HG03457 (cell line): ENCODE data around the gene MBTPS1.

Experiments
- ATAC-seq: cut with Tn5 transposase; IDR thresholded peaks from one replicate; pipeline ENCODE4 v1.9.1; 2021; ENCODE audit warnings: moderate number of reproducible peaks; ENCODE audit not compliant: unreplicated experiment

MBTPS1 gene

GRCh38 chr16:84104231-84104630 lies 12.5 kb downstream of the MBTPS1 start:
- no peak for ATAC-seq

GRCh38 chr16:84103678-84104077 lies 13.1 kb downstream of the MBTPS1 start:
- no peak for ATAC-seq

- no peak for ATAC-seq
Observed at GRCh38 chr16:84098939-84099338, 17.8 kb downstream of the MBTPS1 start.

- ATAC-seq, result no peak
Observed at GRCh38 chr16:84096447-84097005, 20.2 kb downstream of the MBTPS1 start.

- ATAC-seq, result no peak
Observed at GRCh38 chr16:84095466-84095865, 21.3 kb downstream of the MBTPS1 start.

GRCh38 chr16:84093879-84094270 lies 22.9 kb downstream of the MBTPS1 start:
- ATAC-seq, result no peak

GRCh38 chr16:84093120-84093878 lies 23.4 kb downstream of the MBTPS1 start:
- ATAC-seq, result no peak

GRCh38 chr16:84091460-84091859 lies 25.3 kb downstream of the MBTPS1 start:
- ATAC-seq, result no peak

GRCh38 chr16:84090211-84090610 lies 26.5 kb downstream of the MBTPS1 start:
- ATAC-seq, result no peak

- peak; percentile 80 for ATAC-seq
Observed at GRCh38 chr16:84088695-84089395, 27.9 kb downstream of the MBTPS1 start.

GRCh38 chr16:84087466-84088151 lies 29.1 kb downstream of the MBTPS1 start:
- ATAC-seq, result no peak

GRCh38 chr16:84087001-84087400 lies 29.7 kb downstream of the MBTPS1 start:
- ATAC-seq, result no peak

GRCh38 chr16:84086341-84086740 lies 30.4 kb downstream of the MBTPS1 start:
- no peak for ATAC-seq

- ATAC-seq, result no peak
Observed at GRCh38 chr16:84085773-84086172, 31.0 kb downstream of the MBTPS1 start.

GRCh38 chr16:84085271-84085667 lies 31.5 kb downstream of the MBTPS1 start:
- no peak for ATAC-seq

- ATAC-seq, result no peak
Observed at GRCh38 chr16:84084570-84085270, 32.0 kb downstream of the MBTPS1 start.

- ATAC-seq, result no peak
Observed at GRCh38 chr16:84082835-84083569, 33.7 kb downstream of the MBTPS1 start.

- no peak for ATAC-seq
Observed at GRCh38 chr16:84082110-84082509, 34.6 kb downstream of the MBTPS1 start.

GRCh38 chr16:84081446-84081989 lies 35.2 kb downstream of the MBTPS1 start:
- no peak for ATAC-seq

- ATAC-seq, result no peak
Observed at GRCh38 chr16:84080813-84081212, 35.9 kb downstream of the MBTPS1 start.
